Testis (tissue), 3 donors: Measurements from ENCODE around the gene ACSBG1. TPM values are rescaled to one million over a fixed set of nuclear protein-coding genes. Genes with fewer than 3 reads are reported as not detected.

ENCODE experiments used
- DNase-seq: peaks from one replicate; pipeline ENCODE4 v3.0.0-alpha.2; 2019
- H3K27ac ChIP-seq, 2 donors: fragments of 200-600 bp; sonication (generic); one replicate each; pipeline ENCODE4 v1.5.1; 2019
- H3K27me3 ChIP-seq: fragments of 200-600 bp; sonication (generic); one replicate; pipeline ENCODE4 v1.5.1; 2019
- H3K36me3 ChIP-seq: fragments of 200-600 bp; sonication (generic); one replicate; pipeline ENCODE4 v1.5.1; 2017; ENCODE audit warnings: low read depth; ENCODE audit errors: missing control alignments
- H3K4me1 ChIP-seq: fragments of 200-600 bp; sonication (generic); one replicate; pipeline ENCODE4 v1.5.1; 2019
- H3K4me3 ChIP-seq, 2 donors: fragments of 200-600 bp; sonication (generic); one replicate each; pipeline ENCODE4 v1.5.1; 2017 to 2019
- H3K9me3 ChIP-seq: fragments of 200-600 bp; sonication (generic); one replicate; pipeline ENCODE4 v1.5.1; 2017
- POLR2A ChIP-seq: fragments of 450-650 bp; IDR thresholded peaks from one replicate; pipeline ENCODE4 v1.6.1; 2017; ENCODE audit warnings: antibody characterized with exemption, mild to moderate bottlenecking, moderate library complexity
- WGBS, 2 donors: methylation state at CpG; one replicate each; pipeline ENCODE4 v1.1.5; 2018; 5-methylcytosine and 5-hydroxymethylcytosine counted together
- intact Hi-C: fragments of 100-400 bp; cut with DNase I; formaldehyde crosslinking; loops from one replicate; pipeline ENCODE4 v1.15.1; 2023; ENCODE audit warnings: low total_unique reads
- polyA plus RNA-seq: library from polyadenylated mRNA; stranded (reverse); fragments of 350-450 nt; fragmentation: Illumina TruSeq; extraction: RNeasy Lipid Tissue Mini Kit (QIAGEN cat#74804); gene quantifications from one replicate; pipeline ENCODE4 v1.2.3, GENCODE V29; 2014; ENCODE audit warnings: low read depth, low replicate concordance; ENCODE audit not compliant: insufficient read depth
- total RNA-seq, 2 donors: library from RNA; depleted of rRNA; stranded (reverse); fragments of >200 nt; gene quantifications; one replicate each; pipeline ENCODE4 v1.2.3, GENCODE V29; 2016
- TF ChIP-seq, protein P1 (sequence below), 3 experiments: fragments of 450-650 bp in 2 of 3; fragments of 200-600 bp in 1 of 3; sonication (generic) in 1 of 3; IDR thresholded peaks; one replicate each; pipeline ENCODE4 v1.5.1; 2016 to 2019; ENCODE audit warnings: antibody characterized with exemption in 3 of 3, mild to moderate bottlenecking in 2 of 3, moderate library complexity in 1 of 3

ACSBG1 gene
- total and polyA plus RNA-seq, 3 donors from 2014 or later = 12.2 to 25.2 (median 14.8) TPM

DNA sequence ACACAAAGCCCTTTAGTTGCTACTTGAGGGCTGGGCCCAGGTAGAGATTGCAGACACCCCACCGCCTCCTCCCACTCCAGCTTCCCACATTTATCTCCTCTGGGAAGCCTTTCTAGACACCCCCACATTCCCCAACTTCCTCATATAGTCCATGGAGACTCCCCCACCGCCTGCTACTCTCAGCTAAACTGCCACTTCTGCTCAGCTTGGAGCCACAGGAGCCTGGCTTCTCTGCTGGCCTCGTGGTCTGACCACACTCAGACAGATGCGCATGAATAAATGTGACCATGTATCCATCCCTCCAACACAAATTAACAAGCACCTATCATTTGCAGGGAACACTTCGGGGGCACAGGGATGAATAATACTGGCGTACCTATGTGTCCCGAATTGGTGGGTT, 10.5 kb upstream of the ACSBG1 start:
- H3K27ac ChIP-seq = no peak overlapping the region
- no peak for DNase-seq
- H3K27me3 ChIP-seq = no peaks in the 10 kb centered on the region
- no peaks in the 10 kb centered on the region for H3K4me1 ChIP-seq
- no peak for TF ChIP-seq POLR2A
- 53 to 55% methylated on average over 5 to 6 of the region's 7 CpGs for WGBS, 2 donors
- no peaks in the 10 kb centered on the region for H3K36me3 ChIP-seq
- intact Hi-C loops = loop anchor here (5.0 to 10.0 kb wide), 2 partner anchors 133 to 280 kb away; no protein-coding TSS in a partner anchor
- H3K9me3 ChIP-seq = no peaks in the 10 kb centered on the region
- no peak overlapping the region for H3K4me3 ChIP-seq

DNA sequence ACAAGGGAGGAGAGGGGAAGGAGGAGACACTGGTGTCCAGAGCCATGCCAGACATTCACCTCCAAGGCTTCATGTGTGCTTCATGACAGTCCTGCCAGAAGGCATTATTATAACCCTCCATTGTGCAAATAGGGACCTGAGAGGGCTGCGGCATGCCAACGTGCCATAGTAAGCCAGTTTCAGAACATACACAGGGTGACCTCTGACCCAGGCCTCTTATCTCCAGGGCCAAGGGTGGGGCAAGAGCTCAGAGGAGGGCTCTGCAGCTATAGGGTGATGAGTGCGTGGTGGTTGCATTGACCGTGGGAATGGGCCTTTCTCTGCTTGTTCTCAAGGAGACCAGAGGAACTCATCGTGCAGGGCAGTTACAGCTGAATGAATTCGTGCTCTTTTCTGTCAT, 9.7 kb upstream of the ACSBG1 start:
- TF ChIP-seq, protein P1, sequence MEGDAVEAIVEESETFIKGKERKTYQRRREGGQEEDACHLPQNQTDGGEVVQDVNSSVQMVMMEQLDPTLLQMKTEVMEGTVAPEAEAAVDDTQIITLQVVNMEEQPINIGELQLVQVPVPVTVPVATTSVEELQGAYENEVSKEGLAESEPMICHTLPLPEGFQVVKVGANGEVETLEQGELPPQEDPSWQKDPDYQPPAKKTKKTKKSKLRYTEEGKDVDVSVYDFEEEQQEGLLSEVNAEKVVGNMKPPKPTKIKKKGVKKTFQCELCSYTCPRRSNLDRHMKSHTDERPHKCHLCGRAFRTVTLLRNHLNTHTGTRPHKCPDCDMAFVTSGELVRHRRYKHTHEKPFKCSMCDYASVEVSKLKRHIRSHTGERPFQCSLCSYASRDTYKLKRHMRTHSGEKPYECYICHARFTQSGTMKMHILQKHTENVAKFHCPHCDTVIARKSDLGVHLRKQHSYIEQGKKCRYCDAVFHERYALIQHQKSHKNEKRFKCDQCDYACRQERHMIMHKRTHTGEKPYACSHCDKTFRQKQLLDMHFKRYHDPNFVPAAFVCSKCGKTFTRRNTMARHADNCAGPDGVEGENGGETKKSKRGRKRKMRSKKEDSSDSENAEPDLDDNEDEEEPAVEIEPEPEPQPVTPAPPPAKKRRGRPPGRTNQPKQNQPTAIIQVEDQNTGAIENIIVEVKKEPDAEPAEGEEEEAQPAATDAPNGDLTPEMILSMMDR (IDR thresholded peaks at IDR 0.05) = no peak
- TF ChIP-seq POLR2A = no peak
- intact Hi-C loops = loop anchor here (5.0 to 10.0 kb wide), 2 partner anchors 132 to 279 kb away; no protein-coding TSS in a partner anchor
- no peaks in the 10 kb centered on the region for H3K4me1 ChIP-seq
- no peaks in the 10 kb centered on the region for H3K9me3 ChIP-seq
- H3K27me3 ChIP-seq = no peaks in the 10 kb centered on the region
- no peaks in the 10 kb centered on the region for H3K36me3 ChIP-seq
- H3K4me3 ChIP-seq = no peak overlapping the region
- no peak overlapping the region for H3K27ac ChIP-seq
- 81 to 83% methylated on average over 6 of the region's 6 CpGs for WGBS, 2 donors
- no peak for DNase-seq

DNA sequence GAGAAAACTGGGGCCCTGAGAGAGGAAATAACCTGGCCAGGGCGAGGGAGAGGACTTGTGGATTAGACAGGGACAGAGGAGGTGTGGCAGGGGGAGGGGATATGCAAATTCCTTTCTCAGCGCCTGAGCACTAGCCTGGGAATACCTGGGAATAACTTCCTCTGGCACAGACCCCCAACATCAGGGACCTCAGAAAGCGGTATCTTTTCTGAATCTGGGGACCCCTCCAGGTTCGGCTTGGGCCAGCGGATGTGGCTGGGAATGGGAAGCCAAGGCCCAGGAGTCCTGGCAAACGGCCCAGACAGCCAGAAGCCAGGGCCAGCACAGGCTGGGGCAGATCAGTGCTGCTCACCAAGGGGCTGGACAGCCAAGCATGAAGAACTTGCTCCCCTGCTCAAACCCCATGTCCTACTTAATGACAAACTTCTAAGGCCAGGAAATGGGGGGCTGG, 9.2 kb upstream of the ACSBG1 start:
- Histone ChIP-seq H3K9me3 (no peaks in the 10 kb centered on the region), H3K4me1 (no peaks in the 10 kb centered on the region), H3K27ac (no peak overlapping the region), H3K4me3 (no peak overlapping the region), H3K36me3 (no peaks in the 10 kb centered on the region), H3K27me3 (no peaks in the 10 kb centered on the region)
- DNase-seq = peak; percentile 52
- WGBS, 2 donors = 54 to 64% methylated on average over 5 to 6 of the region's 6 CpGs
- intact Hi-C loops = loop anchor here (5.0 to 10.0 kb wide), 2 partner anchors 131 to 279 kb away; no protein-coding TSS in a partner anchor
- TF ChIP-seq, protein P1 (IDR thresholded peaks at IDR 0.05) = no peak
- TF ChIP-seq POLR2A = no peak

DNA sequence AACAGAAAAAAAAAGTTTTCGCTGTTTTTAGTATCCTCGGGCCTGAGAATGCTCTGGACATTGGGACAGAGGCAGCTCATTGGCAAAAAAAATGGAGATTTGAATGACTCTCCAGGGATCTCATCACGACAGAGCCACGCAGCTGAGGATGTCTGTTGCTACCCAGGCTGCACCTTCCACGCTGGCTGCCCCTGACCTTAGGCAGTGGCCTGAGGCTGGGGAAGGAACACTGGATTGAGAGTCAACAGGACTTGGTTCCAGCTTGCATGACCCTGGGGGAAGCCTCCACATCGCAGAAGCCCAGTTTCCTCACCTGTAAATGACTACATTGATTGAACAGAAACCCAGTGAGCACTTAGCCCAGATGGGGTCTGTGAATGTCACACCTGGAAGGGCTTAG, 8.7 kb upstream of the ACSBG1 start:
- intact Hi-C loops = loop anchor here (5.0 to 10.0 kb wide), 2 partner anchors 131 to 278 kb away; no protein-coding TSS in a partner anchor
- Histone ChIP-seq H3K9me3 (no peaks in the 10 kb centered on the region), H3K27ac (no peak overlapping the region), H3K4me1 (no peaks in the 10 kb centered on the region), H3K36me3 (no peaks in the 10 kb centered on the region), H3K27me3 (no peaks in the 10 kb centered on the region), H3K4me3 (no peak overlapping the region)
- DNase-seq = no peak
- no peak for TF ChIP-seq POLR2A
- TF ChIP-seq, protein P1 (IDR thresholded peaks at IDR 0.05) = no peak
- WGBS, 2 donors = 82% methylated on average over 6 of the region's 6 CpGs

DNA sequence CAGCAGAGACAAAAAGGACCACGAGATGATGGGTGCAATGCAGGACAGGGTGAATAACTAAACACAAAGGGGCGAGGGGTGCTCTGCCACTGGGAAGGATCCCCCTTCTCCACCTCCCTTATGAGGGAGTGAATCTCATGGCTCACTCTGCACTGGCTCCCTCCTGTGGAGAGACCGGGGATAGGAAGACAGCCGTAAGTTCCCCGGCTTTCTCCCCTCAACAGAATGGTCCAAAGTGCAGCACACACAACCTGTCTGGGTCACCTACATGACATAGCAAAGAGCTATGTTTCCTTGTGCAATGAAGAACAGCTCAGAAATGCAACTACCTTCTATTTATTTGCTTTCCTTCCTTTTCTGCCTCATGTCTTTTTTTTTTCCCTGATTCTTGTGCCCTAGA, 7.8 kb upstream of the ACSBG1 start:
- Histone ChIP-seq H3K4me1 (no peaks in the 10 kb centered on the region), H3K4me3 (no peak overlapping the region), H3K27ac (no peak overlapping the region), H3K27me3 (no peaks in the 10 kb centered on the region), H3K36me3 (no peaks in the 10 kb centered on the region), H3K9me3 (no peaks in the 10 kb centered on the region)
- intact Hi-C loops = loop anchor here (5.0 to 10.0 kb wide), 2 partner anchors 130 to 277 kb away; no protein-coding TSS in a partner anchor
- TF ChIP-seq, protein P1 (IDR thresholded peaks at IDR 0.05) = peak in 2 of 3 experiments; percentile 29 to 41
- TF ChIP-seq POLR2A = no peak
- 80 to 82% methylated on average over 5 of the region's 5 CpGs for WGBS, 2 donors
- DNase-seq = peak; percentile 45
